ENCODE results near the gene DENND6A.

- TF ChIP-seq POLR2A (IDR thresholded peaks at IDR 0.05) (no peak), CTCF (IDR thresholded peaks at IDR 0.05) (no peak)
These were observed 10.6 kb downstream of the DENND6A start for GRCh38 chr3:57682284-57682683.
